GM23248 (cell line): Measurements from ENCODE around the gene PTPRA. TPM values are rescaled to one million over a fixed set of nuclear protein-coding genes. Genes with fewer than 3 reads are reported as not detected.
"Not testable (repeated sequence)": the region's sequence is repeated elsewhere in the genome, so short reads cannot be mapped to it uniquely, and the experiment has no call there.

Experiments used
- DNase-seq: peaks from one replicate; pipeline ENCODE4 v3.0.0-alpha.2; 2015
- H2AFZ ChIP-seq: fragments of 200-600 bp; sonication (generic); 2 replicates; pipeline ENCODE4 v1.6.1; 2016; ENCODE audit warnings: antibody characterized with exemption
- H3F3A ChIP-seq: fragments of 200-600 bp; sonication (generic); 2 replicates; pipeline ENCODE4 v1.6.1; 2016; ENCODE audit warnings: mild to moderate bottlenecking, antibody characterized with exemption, mixed run types; ENCODE audit not compliant: insufficient read depth
- H3K27ac ChIP-seq: fragments of 200-600 bp; sonication (generic); 2 replicates; pipeline ENCODE4 v1.5.1; 2016; ENCODE audit warnings: mild to moderate bottlenecking
- H3K27me3 ChIP-seq: fragments of 200-600 bp; sonication (generic); replicated peaks from 2 replicates; pipeline ENCODE4 v1.6.1; 2016; ENCODE audit warnings: mild to moderate bottlenecking; ENCODE audit not compliant: insufficient read depth
- H3K36me3 ChIP-seq: fragments of 200-600 bp; sonication (generic); 2 replicates; pipeline ENCODE4 v1.6.1; 2016; ENCODE audit warnings: low read depth, mild to moderate bottlenecking
- H3K4me1 ChIP-seq: fragments of 200-600 bp; sonication (generic); 2 replicates; pipeline ENCODE4 v1.6.1; 2016; ENCODE audit warnings: mild to moderate bottlenecking; ENCODE audit not compliant: insufficient read depth
- H3K4me2 ChIP-seq: fragments of 200-600 bp; sonication (generic); one replicate; pipeline ENCODE4 v1.6.1; 2016; ENCODE audit warnings: mild to moderate bottlenecking; ENCODE audit not compliant: unreplicated experiment
- H3K4me3 ChIP-seq: fragments of 200-600 bp; sonication (generic); 2 replicates; pipeline ENCODE4 v1.5.1; 2016; ENCODE audit warnings: mild to moderate bottlenecking
- H3K79me2 ChIP-seq: fragments of 200-600 bp; sonication (generic); 2 replicates; pipeline ENCODE4 v1.6.1; 2016; ENCODE audit warnings: mild to moderate bottlenecking; ENCODE audit not compliant: insufficient read depth
- H3K9ac ChIP-seq: fragments of 200-600 bp; sonication (generic); 2 replicates; pipeline ENCODE4 v1.6.1; 2016; ENCODE audit warnings: mild to moderate bottlenecking
- H3K9me2 ChIP-seq: fragments of 200-600 bp; sonication (generic); 2 replicates; pipeline ENCODE4 v1.6.1; 2016; ENCODE audit warnings: mixed run types, mild to moderate bottlenecking, moderate library complexity; ENCODE audit not compliant: insufficient read depth
- H3K9me3 ChIP-seq: fragments of 200-600 bp; sonication (generic); one replicate; pipeline ENCODE4 v1.6.1; 2017; ENCODE audit warnings: low read depth
- H4K20me1 ChIP-seq: fragments of 200-600 bp; sonication (generic); 2 replicates; pipeline ENCODE4 v1.6.0; 2016; ENCODE audit not compliant: insufficient read depth
- EZH2 ChIP-seq: fragments of 200-600 bp; sonication (generic); IDR thresholded peaks from 2 replicates; pipeline ENCODE4 v1.6.1; 2018; ENCODE audit warnings: antibody characterized with exemption, mild to moderate bottlenecking; ENCODE audit not compliant: insufficient read depth, poor library complexity, severe bottlenecking
- EZH2phosphoT487 ChIP-seq: fragments of 200-600 bp; sonication (generic); IDR thresholded peaks from 2 replicates; pipeline ENCODE4 v1.6.1; 2018; ENCODE audit warnings: antibody characterized with exemption, moderate library complexity, mild to moderate bottlenecking, low read depth; ENCODE audit not compliant: insufficient read depth
- WGBS, 2 experiments: methylation state at CpG; one replicate each; pipeline ENCODE4 v1.1.6; 2015 to 2017; ENCODE audit warnings: low lambda C conversion rate in 2 of 2, low coverage in 1 of 2; ENCODE audit errors: missing lambda C conversion rate in 2 of 2; 5-methylcytosine and 5-hydroxymethylcytosine counted together
- in situ Hi-C: fragments of 300-500 bp; cut with MboI; formaldehyde crosslinking; loops from 2 replicates; pipeline ENCODE4 v1.15.0; 2020
- polyA plus RNA-seq: library from polyadenylated mRNA; unstranded; fragments of >200 nt; fragmentation: Nextera tagmentation; extraction: Ambion mirVana; gene quantifications from 2 replicates; pipeline ENCODE4 v1.2.1, GENCODE V29; 2016
- total RNA-seq: library from RNA; depleted of rRNA; stranded (reverse); fragments of >200 nt; shearing (Covaris generic); gene quantifications from 2 replicates; pipeline ENCODE4 v1.2.3, GENCODE V29; 2014

The PTPRA gene
- total and polyA plus RNA-seq, 2 experiments from 2014 or later, result 37.4 to 50.8 TPM

DNA sequence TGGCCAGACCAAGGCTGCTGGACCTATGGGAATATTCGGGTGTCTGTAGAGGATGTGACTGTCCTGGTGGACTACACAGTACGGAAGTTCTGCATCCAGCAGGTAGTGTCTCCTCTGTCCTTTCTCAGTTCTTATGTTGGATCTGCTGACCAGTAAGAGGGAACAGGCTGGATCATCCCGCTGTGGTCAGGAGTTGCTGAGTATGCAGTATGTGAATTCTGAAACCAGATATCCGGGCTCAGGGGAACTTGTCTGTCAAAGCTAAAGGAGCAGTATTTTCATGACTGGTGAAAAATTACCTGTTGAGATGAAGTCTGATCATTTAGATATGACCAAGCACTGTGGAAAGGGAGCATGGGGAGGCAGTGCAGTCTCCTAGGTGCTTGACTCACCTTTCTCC, 148.0 kb downstream of the PTPRA start:
- WGBS, 2 experiments, result 94 to 99% methylated on average over 4 of the region's 4 CpGs

GRCh38 chr20:3021777-3022176, 148.5 kb downstream of the PTPRA start:
- H3K4me2 ChIP-seq, result no peak overlapping the region
- TF ChIP-seq EZH2 (no peak), EZH2phosphoT487 (no peak)
- no peak overlapping the region for H3K9ac ChIP-seq
- no peak overlapping the region for H3K4me3 ChIP-seq
- in situ Hi-C loops, result no loop called here
- 98 to 100% methylated on average over 5 of the region's 5 CpGs for WGBS, 2 experiments
- peaks cover 8% of the 10 kb centered on the region; the same call in 1 of the 2 replicates for H3K36me3 ChIP-seq
- H3K9me3 ChIP-seq, result no peaks in the 10 kb centered on the region
- no peaks in the 10 kb centered on the region for H3F3A ChIP-seq
- no peaks in the 10 kb centered on the region for H4K20me1 ChIP-seq
- no peaks in the 10 kb centered on the region for H3K27me3 ChIP-seq
- H3K9me2 ChIP-seq, result no peaks in the 10 kb centered on the region
- no peak overlapping the region for H3K27ac ChIP-seq
- H3K79me2 ChIP-seq, result no peaks in the 10 kb centered on the region
- no peaks in the 10 kb centered on the region for H3K4me1 ChIP-seq
- DNase-seq, result no peak
- H2AFZ ChIP-seq, result no peak overlapping the region

More for the DNA sequence above, 148.0 kb downstream of the PTPRA start:
- no peaks in the 10 kb centered on the region for H3K27me3 ChIP-seq
- H3K9ac ChIP-seq, result no peak overlapping the region
- no peaks in the 10 kb centered on the region for H4K20me1 ChIP-seq
- H3K27ac ChIP-seq, result no peak overlapping the region
- H3K4me1 ChIP-seq, result no peaks in the 10 kb centered on the region
- H3K9me3 ChIP-seq, result no peaks in the 10 kb centered on the region
- no peaks in the 10 kb centered on the region for H3F3A ChIP-seq
- H3K4me2 ChIP-seq, result no peak overlapping the region
- peaks cover 8% of the 10 kb centered on the region; the same call in 1 of the 2 replicates for H3K36me3 ChIP-seq
- DNase-seq, result no peak
- no peak overlapping the region for H3K4me3 ChIP-seq
- TF ChIP-seq EZH2phosphoT487 (no peak), EZH2 (no peak)
- in situ Hi-C loops, result no loop called here
- no peaks in the 10 kb centered on the region for H3K9me2 ChIP-seq
- H3K79me2 ChIP-seq, result no peaks in the 10 kb centered on the region
- H2AFZ ChIP-seq, result no peak overlapping the region

DNA sequence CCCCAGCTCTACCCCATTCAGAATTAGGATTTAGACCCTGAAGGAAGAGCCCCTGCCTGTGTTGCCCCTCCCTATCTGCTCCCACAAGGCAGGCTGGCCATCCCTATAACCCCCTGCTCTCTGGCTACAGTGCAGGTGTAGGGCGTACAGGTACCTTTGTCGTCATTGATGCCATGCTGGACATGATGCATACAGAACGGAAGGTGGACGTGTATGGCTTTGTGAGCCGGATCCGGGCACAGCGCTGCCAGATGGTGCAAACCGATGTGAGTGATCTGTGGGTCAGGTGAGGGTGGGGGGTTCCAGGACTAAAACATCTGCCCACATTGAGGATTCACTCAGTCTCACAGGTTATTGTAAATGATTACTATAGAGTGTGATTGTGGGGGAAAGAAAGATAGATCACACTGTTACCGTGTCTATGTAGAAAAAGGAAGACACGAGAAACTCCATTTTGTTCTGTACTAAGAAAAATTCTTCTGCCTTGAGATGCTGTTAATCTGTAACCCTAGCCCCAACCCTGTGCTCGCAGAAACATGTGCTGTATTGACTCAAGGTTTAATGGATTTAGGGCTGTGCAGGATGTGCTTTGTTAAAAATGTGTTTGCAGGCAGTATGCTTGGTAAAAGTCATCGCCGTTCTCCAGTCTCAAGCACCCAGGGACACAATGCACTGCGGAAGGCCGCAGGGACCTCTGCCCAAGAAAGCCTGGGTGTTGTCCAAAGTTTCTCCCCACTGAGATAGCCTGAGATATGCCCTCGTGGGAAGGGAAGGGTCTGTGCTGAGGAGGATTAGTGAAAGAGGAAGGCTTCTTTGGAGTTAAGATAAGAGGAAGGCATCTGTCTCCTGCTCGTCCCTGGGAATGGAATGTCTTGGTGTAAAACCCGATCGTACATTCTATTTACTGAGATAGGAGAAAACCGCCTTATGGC, 149.5 kb downstream of the PTPRA start:
- H3K4me2 ChIP-seq, H3K9me2 ChIP-seq, H3K27ac ChIP-seq, in situ Hi-C loops, H3K27me3 ChIP-seq, H3K9me3 ChIP-seq, H3K36me3 ChIP-seq, H2AFZ ChIP-seq, H3K9ac ChIP-seq, DNase-seq, H3F3A ChIP-seq, H4K20me1 ChIP-seq, H3K4me3 ChIP-seq, H3K79me2 ChIP-seq, H3K4me1 ChIP-seq: not testable (repeated sequence)
- 94 to 95% methylated on average over 20 of the region's 20 CpGs for WGBS, 2 experiments

DNA sequence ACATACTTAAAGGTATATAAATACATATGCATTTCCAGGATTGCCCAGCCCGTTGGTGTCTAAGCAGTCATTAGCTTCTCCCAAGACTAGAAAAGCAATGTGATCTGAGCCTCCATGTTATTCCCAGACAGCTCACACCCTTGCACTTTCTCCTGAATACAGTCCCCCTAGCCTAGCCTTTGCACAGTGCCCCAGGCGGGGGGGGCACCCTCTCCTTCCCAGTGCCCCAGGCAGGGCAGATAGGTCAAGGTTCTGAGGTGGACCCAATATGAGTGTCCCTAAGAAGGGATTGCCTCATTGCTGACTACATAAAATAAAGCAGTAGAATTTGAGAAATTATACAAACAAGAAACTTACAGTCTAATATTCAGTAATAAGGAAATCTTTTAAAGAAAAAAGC, 154.7 kb downstream of the PTPRA start:
- Histone ChIP-seq H3K79me2 (no peaks in the 10 kb centered on the region), H3K4me3 (no peak overlapping the region), H3K36me3 (peaks cover 8% of the 10 kb centered on the region; the same call in 1 of the 2 replicates), H3K9me3 (no peaks in the 10 kb centered on the region), H2AFZ (no peak overlapping the region), H3K9ac (no peak overlapping the region), H4K20me1 (no peaks in the 10 kb centered on the region), H3K27ac (no peak overlapping the region), H3F3A (no peaks in the 10 kb centered on the region), H3K4me2 (no peak overlapping the region), H3K27me3 (no peaks in the 10 kb centered on the region), H3K9me2 (no peaks in the 10 kb centered on the region), H3K4me1 (no peaks in the 10 kb centered on the region)
- TF ChIP-seq EZH2phosphoT487 (no peak), EZH2 (no peak)
- in situ Hi-C loops, result no loop called here
- WGBS, 2 experiments, result 72 to 79% methylated on average over 2 of the region's 2 CpGs
- DNase-seq, result no peak
